Thoracic aorta (tissue), 2 donors: ENCODE measurements around the gene LORICRIN. TPM values are rescaled to one million over a fixed set of nuclear protein-coding genes. Genes with fewer than 3 reads are reported as not detected.
"Not testable (repeated sequence)": the region's sequence is repeated elsewhere in the genome, so short reads cannot be mapped to it uniquely, and the experiment has no call there.

Experiments
- ATAC-seq: fragments of 150-250 bp; one replicate; pipeline ENCODE4 v1.8.0; 2017; ENCODE audit warnings: low read depth; ENCODE audit not compliant: insufficient number of reproducible peaks, low FRiP score
- DNase-seq: peaks from one replicate; pipeline ENCODE4 v3.0.0-alpha.2; 2020; ENCODE audit warnings: low spot score
- H3K27ac ChIP-seq, 2 donors: fragments of 200-600 bp; sonication (generic); 1 replicate in 1 of 2; 2 replicates in 1 of 2; pipeline ENCODE4 v1.5.1; 2016; ENCODE audit warnings: mild to moderate bottlenecking in 2 of 2, moderate library complexity in 2 of 2
- H3K27me3 ChIP-seq: fragments of 200-600 bp; sonication (generic); replicated peaks from 2 replicates; pipeline ENCODE4 v1.6.0; 2016; ENCODE audit warnings: mild to moderate bottlenecking; ENCODE audit not compliant: insufficient read depth
- H3K36me3 ChIP-seq: fragments of 200-600 bp; sonication (generic); one replicate; pipeline ENCODE4 v1.5.1; 2016
- H3K4me1 ChIP-seq, 2 donors: fragments of 200-600 bp; sonication (generic); 1 replicate in 1 of 2; 2 replicates in 1 of 2; pipeline versions ENCODE4 v1.5.1 to v1.6.0; 2016; ENCODE audit warnings: low read depth in 2 of 2, mild to moderate bottlenecking in 1 of 2; ENCODE audit not compliant: control insufficient read depth in 1 of 2
- H3K4me3 ChIP-seq: fragments of 200-600 bp; sonication (generic); 2 replicates; pipeline ENCODE4 v1.5.1; 2016; ENCODE audit warnings: mild to moderate bottlenecking
- H3K9me3 ChIP-seq: fragments of 200-600 bp; sonication (generic); 2 replicates; pipeline ENCODE4 v1.5.1; 2016
- CTCF ChIP-seq: fragments of 200-600 bp; sonication (generic); IDR thresholded peaks from one replicate; pipeline ENCODE4 v1.5.1; 2019; ENCODE audit warnings: antibody characterized with exemption
- total RNA-seq, 2 donors: library from RNA; depleted of rRNA; stranded (reverse); fragments of >200 nt; gene quantifications; one replicate each; pipeline versions ENCODE4 v1.1.0 to v1.2.3, GENCODE V29; 2016

Gene LORICRIN
- total RNA-seq, 2 donors from 2014 or later: not detected

DNA sequence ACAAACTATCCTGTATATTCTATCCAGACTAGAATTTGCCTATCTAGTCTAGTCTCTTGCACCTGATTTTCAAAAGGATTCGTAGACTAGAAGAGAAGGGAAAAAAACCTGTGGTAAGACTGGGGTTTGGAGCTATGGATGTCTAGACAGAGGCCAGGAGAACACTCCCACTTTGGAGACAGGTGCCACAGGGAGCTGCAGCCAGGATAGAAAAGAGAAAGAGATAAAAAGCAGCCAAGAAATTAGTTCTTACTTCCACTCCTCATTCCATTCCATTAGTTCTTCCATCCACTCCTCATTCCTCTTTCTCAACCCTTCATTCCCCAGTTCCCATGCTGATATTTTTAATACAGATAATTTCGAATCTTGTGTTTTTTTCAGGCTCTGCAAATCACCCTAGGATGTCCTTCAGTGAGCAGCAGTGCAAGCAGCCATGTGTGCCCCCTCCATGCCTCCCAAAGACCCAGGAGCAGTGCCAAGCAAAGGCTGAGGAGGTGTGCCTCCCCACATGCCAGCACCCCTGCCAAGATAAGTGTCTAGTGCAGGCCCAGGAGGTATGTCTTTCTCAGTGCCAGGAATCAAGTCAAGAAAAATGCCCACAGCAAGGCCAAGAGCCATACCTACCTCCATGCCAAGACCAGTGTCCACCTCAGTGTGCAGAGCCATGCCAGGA lies 41.6 kb upstream of the LORICRIN start:
- Histone ChIP-seq H3K27ac (no peak overlapping the region), H3K4me1 (no peaks in the 10 kb centered on the region), H3K9me3 (no peaks in the 10 kb centered on the region), H3K36me3 (no peaks in the 10 kb centered on the region), H3K27me3 (no peaks in the 10 kb centered on the region), H3K4me3 (no peak overlapping the region)
- no peak for TF ChIP-seq CTCF
- ATAC-seq (no peak), DNase-seq (no peak)

GRCh38 chr1:153220606-153221303 lies 38.7 kb upstream of the LORICRIN start:
- no peak for TF ChIP-seq CTCF
- Histone ChIP-seq H3K4me1 (no peaks in the 10 kb centered on the region), H3K4me3 (no peak overlapping the region), H3K27me3 (no peaks in the 10 kb centered on the region), H3K27ac (no peak overlapping the region), H3K36me3 (no peaks in the 10 kb centered on the region), H3K9me3 (no peaks in the 10 kb centered on the region)
- no peak for DNase-seq
- no peak for ATAC-seq

GRCh38 chr1:153223040-153223891 lies 36.2 kb upstream of the LORICRIN start:
- H3K27ac ChIP-seq, H3K4me3 ChIP-seq, H3K4me1 ChIP-seq, DNase-seq, H3K9me3 ChIP-seq, H3K36me3 ChIP-seq, H3K27me3 ChIP-seq: not testable (repeated sequence)
- TF ChIP-seq CTCF: peak; percentile 59
- peak; percentile 62 for ATAC-seq

GRCh38 chr1:153227810-153228209 lies 31.7 kb upstream of the LORICRIN start:
- H3K36me3 ChIP-seq: no peaks in the 10 kb centered on the region

More at GRCh38 chr1:153227810-153228209, 31.7 kb upstream of the LORICRIN start:
- ATAC-seq: no peak
- Histone ChIP-seq H3K4me1 (no peaks in the 10 kb centered on the region), H3K9me3 (no peaks in the 10 kb centered on the region), H3K27ac (no peak overlapping the region), H3K27me3 (no peaks in the 10 kb centered on the region), H3K4me3 (no peak overlapping the region)
- TF ChIP-seq CTCF: no peak
- no peak for DNase-seq
